DOHH2 (cell line): Measurements from ENCODE around the gene PDZRN4.

ENCODE experiments used
- CTCF ChIP-seq: fragments of 200-600 bp; sonication (generic); IDR thresholded peaks from one replicate; pipeline ENCODE4 v1.5.1; 2014; ENCODE audit warnings: antibody characterized with exemption, mild to moderate bottlenecking, low read depth, low read length; ENCODE audit not compliant: poor library complexity, severe bottlenecking
- EZH2phosphoT487 ChIP-seq: fragments of 200-600 bp; sonication (generic); IDR thresholded peaks from 2 replicates; pipeline ENCODE4 v1.6.1; 2017; ENCODE audit warnings: borderline replicate concordance, mild to moderate bottlenecking, antibody characterized with exemption, low read length, moderate library complexity, mixed read lengths

GRCh38 chr12:41619705-41620104 lies 431.6 kb downstream of the PDZRN4 start:
- no peak for TF ChIP-seq CTCF
- TF ChIP-seq EZH2phosphoT487 = no peak
